Smooth muscle cell of the brain vasculature (primary cell): ENCODE results near the gene CDKN2AIP.

ENCODE experiments used
- DNase-seq: peaks from one replicate; pipeline ENCODE4 v3.0.0-alpha.2; 2012; ENCODE audit warnings: low read depth, low spot score

Gene CDKN2AIP, protein sequence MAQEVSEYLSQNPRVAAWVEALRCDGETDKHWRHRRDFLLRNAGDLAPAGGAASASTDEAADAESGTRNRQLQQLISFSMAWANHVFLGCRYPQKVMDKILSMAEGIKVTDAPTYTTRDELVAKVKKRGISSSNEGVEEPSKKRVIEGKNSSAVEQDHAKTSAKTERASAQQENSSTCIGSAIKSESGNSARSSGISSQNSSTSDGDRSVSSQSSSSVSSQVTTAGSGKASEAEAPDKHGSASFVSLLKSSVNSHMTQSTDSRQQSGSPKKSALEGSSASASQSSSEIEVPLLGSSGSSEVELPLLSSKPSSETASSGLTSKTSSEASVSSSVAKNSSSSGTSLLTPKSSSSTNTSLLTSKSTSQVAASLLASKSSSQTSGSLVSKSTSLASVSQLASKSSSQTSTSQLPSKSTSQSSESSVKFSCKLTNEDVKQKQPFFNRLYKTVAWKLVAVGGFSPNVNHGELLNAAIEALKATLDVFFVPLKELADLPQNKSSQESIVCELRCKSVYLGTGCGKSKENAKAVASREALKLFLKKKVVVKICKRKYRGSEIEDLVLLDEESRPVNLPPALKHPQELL

DNA sequence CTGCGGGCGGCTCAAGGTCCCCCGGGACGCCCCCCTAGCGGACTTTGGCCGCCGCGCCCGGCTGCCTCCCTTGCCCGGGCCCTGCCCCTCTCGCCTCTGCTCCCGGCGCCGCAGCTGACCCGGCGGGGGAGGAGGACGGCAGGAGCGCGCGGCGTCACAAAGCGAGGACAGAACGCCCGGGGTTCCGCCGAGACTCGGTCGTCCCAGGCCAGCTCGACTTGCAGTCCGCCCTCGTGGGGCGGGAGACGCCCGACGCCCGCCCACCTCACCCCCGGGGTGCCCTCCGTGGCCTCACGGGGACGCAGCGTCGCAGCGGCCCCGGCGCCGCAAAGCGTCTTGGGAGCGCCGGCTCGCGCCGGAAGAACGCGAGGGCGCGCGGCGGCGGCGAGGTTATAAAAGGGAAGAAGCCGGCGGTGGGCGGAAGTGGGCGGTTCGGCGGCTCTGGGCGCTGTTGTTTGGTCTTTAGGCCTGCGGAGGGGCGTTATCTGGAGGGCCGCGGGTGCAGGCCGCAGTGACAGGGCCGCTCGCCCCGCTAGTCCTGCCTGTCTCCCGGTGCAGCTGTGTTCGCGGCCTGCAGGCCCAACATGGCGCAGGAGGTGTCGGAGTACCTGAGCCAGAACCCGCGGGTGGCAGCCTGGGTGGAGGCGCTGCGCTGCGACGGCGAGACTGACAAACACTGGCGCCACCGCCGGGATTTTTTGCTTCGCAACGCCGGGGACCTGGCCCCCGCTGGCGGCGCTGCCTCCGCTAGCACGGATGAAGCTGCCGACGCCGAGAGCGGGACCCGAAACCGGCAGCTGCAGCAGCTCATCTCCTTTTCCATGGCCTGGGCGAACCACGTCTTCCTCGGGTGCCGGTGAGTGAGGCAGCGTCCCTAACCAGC, at the start of gene CDKN2AIP:
Gene CDKN2AIP, plus strand, starts transcription at position 423 of the 883 bp plus-strand sequence. Its CDS starts 162 bp downstream, at position 585.
- DNase-seq = peak; percentile 88

DNA sequence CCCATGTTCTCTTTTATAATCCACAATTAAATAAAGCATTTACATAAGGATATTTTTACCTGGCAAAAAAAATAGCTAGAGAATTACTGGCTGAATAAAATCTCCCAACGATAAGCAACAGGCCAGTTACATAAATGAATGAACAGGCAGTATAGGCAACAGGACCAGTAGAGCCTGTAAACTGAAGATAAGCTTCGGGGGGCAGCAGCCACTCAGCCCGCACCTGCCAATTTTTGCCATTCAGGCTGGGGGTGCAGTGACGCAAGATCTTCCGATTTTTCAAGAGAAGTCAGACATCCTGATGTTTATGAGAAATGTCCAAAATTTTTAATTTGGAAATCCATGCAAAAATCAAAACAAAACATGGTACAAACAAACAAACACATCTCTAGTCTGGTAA, 49.0 kb upstream of the CDKN2AIP start:
- no peak for DNase-seq

DNA sequence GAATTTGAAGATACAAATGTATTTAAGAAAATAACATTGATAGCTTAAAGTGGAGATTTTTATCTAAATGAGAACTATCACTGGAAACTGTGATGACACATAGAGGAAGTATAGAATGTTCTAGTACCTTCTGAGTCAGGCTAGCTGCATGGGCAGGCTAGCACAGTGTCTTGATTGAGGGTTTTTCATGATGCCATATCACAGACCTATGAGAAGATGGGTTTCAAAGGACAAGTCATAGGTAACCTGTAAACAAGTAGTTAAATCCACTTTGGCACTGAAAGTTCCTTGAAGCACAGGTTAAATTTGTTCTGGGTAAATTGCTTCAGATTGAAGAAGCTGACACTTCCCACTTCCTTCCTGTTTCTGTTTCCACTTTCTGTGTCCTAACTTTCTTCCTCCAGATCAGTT, 48.2 kb upstream of the CDKN2AIP start:
- no peak for DNase-seq

DNA sequence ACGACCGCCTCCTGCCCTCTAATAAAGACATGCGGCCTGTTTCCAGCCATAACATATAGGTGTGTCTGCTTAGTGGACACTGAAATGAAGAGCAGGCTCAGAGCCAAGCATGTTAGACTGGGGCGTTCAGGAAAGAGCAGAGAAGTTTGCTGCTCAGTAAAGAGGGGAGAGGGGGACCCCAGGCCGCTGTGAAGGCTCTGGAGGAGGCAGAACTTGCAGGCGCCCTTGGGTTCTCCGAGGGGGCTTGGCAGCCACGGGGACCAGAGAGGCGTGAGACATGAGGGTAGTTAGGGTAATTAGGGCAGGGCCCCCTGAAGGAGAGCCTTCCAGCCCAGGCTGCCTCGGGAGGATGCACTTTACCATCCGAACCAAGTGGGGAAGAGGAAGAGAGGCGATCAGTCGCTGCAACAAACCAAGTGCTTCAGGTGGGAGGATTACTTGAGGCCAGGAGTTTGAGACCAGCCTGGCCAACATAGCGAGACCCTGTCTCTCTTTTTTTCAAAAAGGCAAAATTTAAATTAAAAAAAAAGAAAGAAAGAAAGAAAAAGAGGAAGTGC, 46.6 kb upstream of the CDKN2AIP start:
- no peak for DNase-seq

DNA sequence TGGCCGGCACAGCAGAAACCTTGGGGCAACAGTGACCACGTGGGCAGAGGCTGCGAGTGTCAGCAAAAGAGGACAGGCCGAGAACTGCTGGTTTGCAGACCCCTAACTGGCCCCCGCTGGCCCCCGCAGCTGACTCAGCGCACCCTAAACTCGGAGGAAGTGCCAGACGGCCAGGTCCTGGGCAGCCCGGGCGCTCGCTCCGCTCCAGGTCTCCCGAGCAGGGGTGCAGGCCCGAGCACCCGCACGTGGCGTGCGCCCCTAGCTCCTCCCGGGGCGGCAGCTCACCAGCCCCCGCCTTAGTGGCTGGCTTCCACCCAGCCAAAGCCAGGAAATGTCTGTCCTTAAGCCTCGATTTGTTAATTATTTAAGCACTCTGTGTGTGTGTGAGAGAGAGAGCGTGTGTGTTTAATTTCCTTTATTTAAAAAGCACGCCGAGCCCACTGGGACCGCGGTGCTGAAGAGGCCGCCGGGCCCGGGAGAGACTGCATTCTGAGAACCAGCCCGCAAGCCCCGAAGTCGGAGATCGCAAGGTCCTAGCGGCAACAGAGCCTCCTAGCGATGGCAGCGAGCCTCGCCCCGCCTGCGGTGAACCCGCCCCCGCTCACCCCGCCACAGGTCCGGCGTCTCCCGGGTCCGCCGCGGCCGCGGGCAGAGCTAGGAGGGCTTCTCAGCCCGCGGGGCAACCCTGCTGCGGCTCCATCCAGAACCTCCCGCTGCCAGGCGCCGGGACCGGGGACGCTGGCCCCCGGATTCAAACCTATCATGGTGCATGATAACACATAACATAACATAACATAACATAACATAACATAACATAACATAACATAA, 45.9 kb upstream of the CDKN2AIP start:
- DNase-seq = peak; percentile 21

DNA sequence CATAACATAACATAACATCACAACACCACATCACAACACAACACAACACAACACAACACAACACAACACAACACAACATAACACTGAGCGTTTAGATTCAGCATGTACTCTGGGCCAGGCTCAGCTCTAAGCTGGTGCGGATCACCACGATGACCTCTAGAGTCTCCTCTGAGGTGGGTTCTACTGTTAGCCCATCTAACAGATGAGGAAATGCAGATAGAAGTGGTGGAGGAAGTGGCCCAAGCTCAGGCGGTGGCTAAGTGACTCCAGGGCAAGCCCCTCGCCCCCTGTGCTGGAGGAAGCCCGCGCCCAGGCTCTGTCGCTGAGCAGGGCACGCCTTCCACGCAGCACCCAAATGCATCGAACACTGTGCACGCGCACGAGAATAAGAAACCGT, 45.3 kb upstream of the CDKN2AIP start:
- no peak for DNase-seq

DNA sequence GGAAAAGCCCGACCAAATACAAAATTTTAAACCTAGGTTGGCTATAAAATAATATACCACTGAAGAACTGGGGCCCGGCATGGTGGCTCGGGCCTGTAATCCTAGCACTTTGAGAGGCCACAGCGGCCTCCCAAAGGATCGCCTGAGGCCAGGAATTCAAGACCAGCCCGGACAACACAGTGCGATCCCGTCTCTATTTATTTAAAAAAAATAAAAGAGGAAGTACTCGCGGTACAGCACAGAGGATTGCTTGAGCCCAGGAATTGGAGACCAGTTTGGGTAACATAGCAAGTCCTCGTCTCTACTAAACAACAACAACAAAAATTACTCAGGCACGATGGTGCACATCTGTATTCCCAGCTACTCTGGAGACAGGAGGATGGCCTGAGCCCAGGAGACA, 44.8 kb upstream of the CDKN2AIP start:
- DNase-seq = no peak

DNA sequence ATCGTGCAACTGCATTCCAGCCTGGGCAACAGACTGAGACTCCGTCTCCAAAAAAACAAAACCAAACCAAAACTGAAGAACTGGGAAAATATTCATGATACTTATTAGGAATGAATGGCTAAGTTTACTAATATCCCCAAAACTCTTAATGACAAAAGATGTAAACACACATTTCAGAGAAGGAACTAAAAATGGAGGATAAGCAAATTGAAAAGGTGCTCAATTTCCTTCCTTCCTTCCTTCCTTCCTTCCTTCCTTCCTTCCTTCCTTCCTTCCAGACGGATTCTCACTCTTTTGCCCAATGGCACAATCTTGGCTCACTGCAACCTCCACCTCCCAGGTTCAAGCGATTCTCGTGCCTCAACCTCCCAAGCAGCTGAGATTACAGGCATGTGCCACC, 44.4 kb upstream of the CDKN2AIP start:
- DNase-seq = no peak

DNA sequence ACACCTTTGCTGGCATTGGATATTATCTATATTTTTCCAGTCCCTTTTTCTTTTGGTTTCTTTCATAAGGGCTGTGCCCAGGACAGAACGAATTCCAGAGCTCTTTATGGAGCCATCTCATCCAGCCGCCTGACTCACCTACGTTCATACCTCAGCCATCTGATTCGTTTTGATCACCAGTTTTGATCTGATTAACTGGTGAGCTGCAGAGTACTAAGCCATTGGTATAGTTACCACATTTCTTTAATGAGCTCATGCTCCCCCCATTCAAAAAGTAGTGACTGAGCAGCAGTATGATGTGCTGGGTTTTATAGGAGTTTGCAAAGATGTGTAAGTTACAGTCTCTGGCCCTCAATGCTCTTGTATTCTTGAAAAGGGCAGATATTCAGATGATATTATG, 43.0 kb upstream of the CDKN2AIP start:
- no peak for DNase-seq

DNA sequence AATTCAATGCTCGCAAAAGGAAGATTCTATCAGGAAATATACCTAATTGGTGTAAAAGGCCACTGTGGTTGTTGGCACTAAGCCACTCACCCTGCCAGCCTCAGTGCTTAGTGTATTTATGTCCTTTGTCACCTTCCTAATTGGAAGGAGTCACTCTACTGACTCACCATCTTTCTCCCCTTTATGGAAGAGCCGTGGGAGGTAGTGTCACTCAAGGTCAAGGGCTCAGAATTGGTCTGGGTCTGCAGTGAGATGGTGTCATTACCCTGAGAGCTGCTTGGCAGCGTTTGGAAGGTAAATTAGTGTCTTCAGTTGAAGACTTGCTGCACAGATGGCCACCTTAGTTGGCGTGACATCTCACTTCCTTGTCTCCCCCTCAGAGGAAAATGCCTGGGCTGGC, 41.7 kb upstream of the CDKN2AIP start:
- DNase-seq = no peak

DNA sequence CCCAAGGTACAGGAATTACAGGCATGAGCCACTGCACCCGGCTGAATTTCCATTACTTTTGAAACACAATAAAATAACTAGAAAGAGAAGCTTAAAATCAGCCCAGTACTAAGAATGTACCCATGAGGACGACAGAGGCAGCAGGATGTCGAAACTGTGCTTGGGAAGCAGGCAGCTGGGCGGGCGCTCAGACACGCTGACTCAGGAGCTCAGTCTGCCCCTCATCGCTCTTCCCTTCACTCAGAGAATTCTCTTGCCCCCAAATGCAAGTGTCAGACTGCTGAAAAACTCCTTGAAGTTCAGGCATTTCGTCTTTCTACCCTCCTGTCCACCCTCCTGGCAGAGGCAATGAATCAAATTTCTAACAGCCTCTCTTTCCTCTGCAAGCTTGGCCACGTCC, 41.0 kb upstream of the CDKN2AIP start:
- DNase-seq = no peak

DNA sequence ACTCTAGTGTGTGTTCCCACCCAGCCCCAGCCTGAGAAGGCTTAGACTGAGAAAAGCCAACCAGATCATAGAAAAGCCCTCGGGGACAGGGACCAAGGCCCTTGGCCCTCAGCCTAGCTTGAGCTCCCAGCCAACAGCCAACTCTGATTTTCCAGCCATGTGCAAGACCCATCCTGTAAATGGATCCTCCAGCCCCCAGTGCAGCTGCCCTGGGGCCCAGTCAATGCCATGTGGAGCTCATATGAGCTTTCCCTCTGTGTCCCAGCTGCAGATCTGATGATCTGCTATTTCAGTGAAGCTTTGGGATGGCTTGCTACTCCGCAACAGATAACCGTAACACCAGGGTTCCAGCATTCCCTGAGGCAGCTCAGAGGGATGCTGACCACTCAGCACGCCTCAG, 40.5 kb upstream of the CDKN2AIP start:
- no peak for DNase-seq

DNA sequence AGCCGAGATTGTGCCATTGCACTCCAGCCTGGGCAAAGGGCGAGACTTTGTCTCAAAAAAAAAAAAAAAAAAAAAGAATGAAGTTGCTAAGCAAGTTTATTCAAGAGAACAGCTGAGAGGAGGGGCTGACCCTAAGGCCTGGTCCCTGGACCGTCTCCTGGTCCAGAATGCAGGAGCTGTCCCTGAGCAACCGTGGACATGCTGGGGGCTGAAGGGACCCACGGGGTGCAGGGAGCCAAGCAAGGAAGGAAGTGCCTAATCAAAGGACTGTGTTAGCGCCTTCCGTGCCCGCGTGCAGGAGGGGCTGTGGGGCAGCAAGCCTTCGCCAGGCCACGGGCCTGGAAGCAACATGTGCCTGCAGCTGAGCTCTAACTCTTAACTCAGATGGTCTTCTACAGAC, 39.1 kb upstream of the CDKN2AIP start:
- no peak for DNase-seq

DNA sequence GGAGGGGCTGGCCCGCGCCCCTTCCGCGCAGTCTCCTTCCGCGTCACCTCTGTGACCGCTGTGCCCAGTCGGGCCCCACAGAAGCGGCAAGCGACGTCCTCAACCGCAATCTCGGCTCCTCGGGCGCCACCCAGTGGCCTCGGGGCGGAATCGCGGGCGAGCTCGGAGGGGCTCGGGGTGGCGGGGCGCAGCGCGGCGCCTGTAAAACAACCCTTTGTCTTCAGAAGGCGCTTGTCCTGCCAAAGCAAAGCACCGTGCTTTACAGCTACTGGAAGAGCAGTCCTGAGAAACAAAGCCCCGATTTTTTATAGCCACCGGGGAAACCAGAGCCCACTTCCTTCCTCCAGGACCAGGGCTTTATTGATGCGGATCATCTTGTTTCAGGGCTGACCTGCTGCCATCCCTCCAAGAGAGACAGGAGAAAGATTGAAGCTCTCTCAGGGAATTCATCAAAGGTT, 37.3 kb upstream of the CDKN2AIP start:
- DNase-seq = no peak

DNA sequence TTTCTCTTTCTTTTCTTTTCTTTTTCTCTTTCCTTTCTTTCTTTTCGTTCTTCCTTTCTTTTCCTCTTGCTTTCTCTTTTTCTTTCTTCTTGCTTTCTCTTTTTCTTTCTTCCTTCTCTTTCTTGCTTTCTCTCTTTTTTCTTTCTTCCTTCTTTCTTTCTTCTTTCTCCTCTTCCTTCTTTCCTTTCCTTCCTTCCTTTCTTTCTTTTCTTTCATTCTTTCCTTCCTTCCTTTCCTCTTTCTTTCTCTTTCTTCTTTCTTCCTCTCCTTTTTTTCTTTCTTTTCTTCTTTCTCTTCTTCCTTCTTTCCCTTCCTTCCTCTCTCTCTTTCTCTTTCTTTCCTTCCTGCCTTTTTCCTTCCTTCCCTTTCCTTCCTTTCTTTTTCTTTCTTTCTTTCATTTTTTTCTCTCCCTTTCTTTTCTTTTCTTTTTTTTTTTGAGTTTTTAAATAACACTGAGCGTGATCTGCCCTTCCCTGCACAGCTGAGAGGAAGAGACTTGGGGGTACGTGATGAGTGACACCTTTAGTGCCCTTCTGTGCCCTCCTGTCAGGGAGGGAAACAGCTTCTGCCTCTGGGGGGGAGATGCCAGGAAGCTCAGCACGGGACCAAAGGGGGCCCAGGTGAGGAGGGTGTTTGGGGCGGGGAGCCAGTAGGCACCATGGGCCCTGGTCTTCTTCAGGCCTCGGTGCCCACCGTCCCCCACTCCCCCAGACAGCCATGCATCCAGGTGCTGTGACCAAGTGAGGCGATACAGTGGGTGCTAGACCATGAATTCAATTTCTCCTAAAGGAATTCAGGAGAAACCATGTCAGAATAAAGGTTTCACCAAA, 36.6 kb upstream of the CDKN2AIP start:
- no peak for DNase-seq

DNA sequence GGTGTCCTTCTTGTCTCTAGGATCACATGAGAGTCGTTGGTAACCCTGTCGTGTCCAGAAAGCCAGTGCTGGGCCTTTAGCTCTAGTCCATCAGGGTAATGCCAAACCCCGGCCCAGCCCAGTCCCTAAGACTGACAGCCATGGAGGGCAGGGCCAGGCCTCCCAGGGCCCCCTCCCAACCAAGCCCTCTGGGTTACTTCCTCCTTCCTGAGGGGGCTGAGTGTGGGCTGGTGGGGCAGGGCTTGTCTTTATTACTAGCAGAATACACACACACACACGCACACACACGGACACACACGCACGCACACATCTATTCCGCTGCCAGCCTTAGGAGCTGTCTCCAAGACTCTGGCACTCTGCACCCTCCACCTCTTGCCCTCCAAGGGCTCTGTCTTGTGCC, 35.6 kb upstream of the CDKN2AIP start:
- no peak for DNase-seq

DNA sequence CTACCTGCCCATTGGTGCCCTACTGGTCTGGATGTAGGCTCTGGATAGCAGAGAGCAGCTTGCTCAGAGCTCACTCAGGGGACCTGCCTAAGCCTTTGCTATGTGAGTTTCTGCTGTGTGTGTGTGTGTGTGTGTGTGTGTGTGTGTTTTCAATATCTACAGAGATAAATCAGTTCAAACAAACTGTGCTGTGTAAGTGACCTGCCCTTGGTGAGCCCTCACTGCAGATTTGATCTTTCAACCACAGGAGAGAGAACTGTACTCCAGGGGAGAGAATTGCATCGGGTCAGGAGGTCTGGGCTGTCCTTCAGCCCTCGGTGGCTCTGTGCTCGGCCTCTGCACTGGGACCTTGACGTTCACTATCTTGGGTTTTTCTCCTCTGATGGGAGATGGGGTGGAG, 35.0 kb upstream of the CDKN2AIP start:
- DNase-seq = no peak

DNA sequence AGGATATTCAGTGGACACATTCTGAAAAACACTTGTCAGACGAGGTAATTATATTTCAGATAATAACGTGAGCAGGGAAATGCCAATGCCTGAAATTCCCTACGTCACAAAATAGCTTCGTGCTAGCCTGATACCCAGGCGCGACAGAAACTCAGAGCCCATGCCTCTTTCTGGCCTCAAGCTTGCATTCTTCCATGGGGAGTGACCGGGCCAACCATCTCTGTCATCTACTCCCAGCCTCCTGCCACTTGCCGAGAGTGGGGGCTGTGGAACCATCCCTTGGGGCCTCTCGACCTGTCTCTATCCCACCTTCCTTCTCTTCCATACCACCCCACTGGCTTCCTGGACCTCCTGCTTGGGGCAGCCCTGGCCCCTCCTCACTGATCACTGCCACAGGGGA, 34.5 kb upstream of the CDKN2AIP start:
- DNase-seq = no peak

DNA sequence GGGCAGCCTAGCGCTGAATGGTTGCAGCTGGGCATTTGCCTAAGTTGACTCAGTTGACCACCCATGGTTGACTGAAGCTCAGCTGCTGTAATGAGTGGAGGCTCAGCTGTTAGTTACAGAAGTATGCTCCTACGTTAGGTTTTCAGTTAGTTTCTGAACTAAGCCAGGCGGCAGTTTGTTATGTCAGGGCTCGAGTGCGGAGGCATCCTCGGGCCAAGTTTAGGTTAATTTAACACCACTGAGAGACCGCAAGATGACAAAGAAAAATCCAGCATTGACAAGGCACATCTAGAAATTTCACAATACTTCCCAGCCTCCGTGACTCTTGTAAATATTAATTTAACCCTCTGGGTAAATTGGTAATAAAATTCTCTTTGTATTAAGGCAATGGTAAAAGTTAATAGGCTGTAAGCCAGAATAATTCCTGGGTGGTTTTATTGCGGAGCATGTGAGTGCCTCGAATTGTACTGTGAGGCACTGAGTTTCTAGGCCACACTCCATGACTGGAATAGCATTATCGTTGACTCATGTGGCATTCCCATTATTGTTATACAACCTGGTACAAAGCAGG, 33.1 kb upstream of the CDKN2AIP start:
- no peak for DNase-seq

DNA sequence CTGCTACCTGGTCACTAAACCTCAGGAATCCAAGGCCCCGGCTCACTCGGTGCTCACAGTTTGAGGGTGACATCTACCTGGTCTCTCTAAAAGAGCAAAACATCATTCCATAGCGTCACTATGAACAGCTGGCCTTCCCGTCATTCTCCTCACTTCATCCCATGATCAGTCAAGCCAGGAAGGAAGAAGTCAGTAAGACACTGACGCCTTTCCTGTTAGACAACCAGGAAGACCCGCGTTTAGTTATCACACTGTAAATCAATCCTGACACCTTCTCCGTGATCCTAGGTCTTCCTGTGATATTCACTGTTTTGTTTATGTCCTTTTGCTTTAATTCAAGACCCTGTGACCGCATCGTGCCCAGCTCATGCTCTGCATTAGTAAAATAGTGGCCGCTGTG, 31.6 kb upstream of the CDKN2AIP start:
- DNase-seq = no peak
